K562 (cell line): Measurements from ENCODE around the gene ZNF408. TPM values are rescaled to one million over a fixed set of nuclear protein-coding genes. Genes with fewer than 3 reads are reported as not detected.

Experiments used
- ATAC-seq: fragments of 200-7000 bp; cut with Tn5 transposase; 3 replicates; pipeline ENCODE4 v1.9.1; 2020; ENCODE audit warnings: moderate library complexity
- BruUV-seq: library from RNA; stranded (reverse); fragments of 400-500 nt; replicated peaks from 2 replicates; lab custom pipeline; 2021; lab: Mats Ljungman, UMichigan
- CTCF ChIA-PET: fragments of 300-600 bp; formaldehyde crosslinking; extraction: SDS; loops from one replicate; lab custom pipeline; 2021; ENCODE audit warnings: low intra/inter-chr PET ratio; lab: Yijun Ruan, JAX
- POLR2A ChIA-PET: fragments of 300-600, 350-650 bp; sonication (Branson Sonifier 250); formaldehyde crosslinking; extraction: SDS; loops from one replicate; lab custom pipeline; 2021; ENCODE audit warnings: antibody characterized with exemption, inconsistent platforms; lab: Yijun Ruan, JAX
- DNase-seq, 4 experiments: peaks; one replicate each; pipeline versions ENCODE4 v3.0.0 to v3.0.0-alpha.2; 2011 to 2018; ENCODE audit warnings: low spot score in 3 of 4, mixed read lengths in 3 of 4; ENCODE audit errors: extremely low read depth in 1 of 4
- FAIRE-seq: peaks from 2 replicates; lab custom pipeline; 2011; peaks lifted over from hg19 to GRCh38; lab: Jason Lieb, UNC
- H2AFZ ChIP-seq: 2 replicates; pipeline ENCODE4 v1.6.0; 2011; ENCODE audit warnings: low read depth, low read length, control low read depth, inconsistent platforms
- H3K27ac ChIP-seq: fragments of 200-600 bp; 3 replicates; pipeline ENCODE4 v1.8.0; 2011; ENCODE audit warnings: low read depth, mild to moderate bottlenecking, control low read depth, inconsistent platforms, low read length, moderate library complexity, mixed read lengths; ENCODE audit errors: extremely low read depth
- H3K27me3 ChIP-seq, 2 experiments: fragments of 300-600 bp in 1 of 2; 2 replicates in 1 of 2; 3 replicates in 1 of 2; pipeline versions ENCODE4 v1.6.0 to v1.8.0; 2011; ENCODE audit warnings: inconsistent platforms in 2 of 2, low read length in 2 of 2, mild to moderate bottlenecking in 1 of 2, mixed read lengths in 1 of 2, moderate library complexity in 1 of 2; ENCODE audit not compliant: control insufficient read depth in 2 of 2, insufficient read depth in 2 of 2
- H3K36me3 ChIP-seq: fragments of 300-600 bp; 3 replicates; pipeline ENCODE4 v1.8.0; 2011; ENCODE audit warnings: mild to moderate bottlenecking, low read length, inconsistent platforms; ENCODE audit not compliant: control insufficient read depth, insufficient read depth
- H3K4me1 ChIP-seq, 2 experiments: fragments of 200-600 bp in 1 of 2; replicated peaks in 1 of 2; 2 replicates in 1 of 2; 3 replicates in 1 of 2; pipeline versions ENCODE4 v1.5.1 to v1.8.0; 2011; ENCODE audit warnings: inconsistent platforms in 2 of 2, low read length in 2 of 2, mild to moderate bottlenecking in 1 of 2, mixed read lengths in 1 of 2, moderate library complexity in 1 of 2; ENCODE audit not compliant: control insufficient read depth in 2 of 2, insufficient read depth in 2 of 2
- H3K4me2 ChIP-seq: 2 replicates; pipeline ENCODE4 v1.6.1; 2011; ENCODE audit warnings: low read length, control low read depth, inconsistent platforms, mixed read lengths; ENCODE audit not compliant: insufficient read depth
- H3K4me3 ChIP-seq: fragments of 200-600 bp; sonication (generic), shearing (Covaris generic); 2 replicates; pipeline ENCODE4 v1.5.1; 2016; ENCODE audit warnings: control low read depth, inconsistent platforms
- H3K79me2 ChIP-seq: fragments of 200-600 bp; 3 replicates; pipeline ENCODE4 v1.8.0; 2011; ENCODE audit warnings: low read length, inconsistent platforms; ENCODE audit not compliant: control insufficient read depth, insufficient read depth
- H3K9ac ChIP-seq, 2 experiments: 2 replicates each; pipeline versions ENCODE4 v1.6.0 to v1.6.1; 2011; ENCODE audit warnings: low read depth in 2 of 2, low read length in 2 of 2, control low read depth in 1 of 2, inconsistent platforms in 1 of 2, mild to moderate bottlenecking in 1 of 2, mixed read lengths in 1 of 2; ENCODE audit not compliant: insufficient read depth in 1 of 2
- H3K9me1 ChIP-seq: one replicate; pipeline ENCODE4 v1.6.0; 2011; ENCODE audit warnings: inconsistent platforms, mild to moderate bottlenecking, low read length, moderate library complexity; ENCODE audit not compliant: control insufficient read depth, insufficient read depth
- H3K9me3 ChIP-seq: replicated peaks from 2 replicates; pipeline ENCODE4 v1.5.1; 2011; ENCODE audit warnings: low read depth, low read length, inconsistent platforms; ENCODE audit not compliant: control insufficient read depth, insufficient read depth
- H4K20me1 ChIP-seq: replicated peaks from 2 replicates; pipeline ENCODE4 v1.6.1; 2011; ENCODE audit warnings: low read length, inconsistent platforms, mixed read lengths; ENCODE audit not compliant: control insufficient read depth, insufficient read depth
- KDM1A ChIP-seq, 2 experiments: fragments of 450-650 bp; IDR thresholded peaks; 2 replicates each; pipeline ENCODE4 v1.6.1; 2016; ENCODE audit warnings: mild to moderate bottlenecking in 2 of 2
- NCOR1 ChIP-seq: fragments of 450-650 bp; IDR thresholded peaks from 2 replicates; pipeline ENCODE4 v1.6.1; 2016; ENCODE audit warnings: mild to moderate bottlenecking, moderate library complexity
- NR2F6 ChIP-seq: fragments of 450-650 bp; formaldehyde crosslinking; IDR thresholded peaks from 2 replicates; pipeline ENCODE4 v1.4.0; 2020; ENCODE audit warnings: mild to moderate bottlenecking
- PTRF ChIP-seq: fragments of 450-650 bp; IDR thresholded peaks from 2 replicates; pipeline ENCODE4 v1.6.1; 2016; ENCODE audit warnings: mild to moderate bottlenecking, missing genetic modification characterization, missing compliant biosample characterization
- SMAD2 ChIP-seq: fragments of 150-350 bp; IDR thresholded peaks from 2 replicates; pipeline ENCODE4 v1.6.1; 2014; ENCODE audit warnings: low read depth, mild to moderate bottlenecking, low read length
- ZNF140 ChIP-seq: fragments of 250-450 bp; sonication (Bioruptor Pico); IDR thresholded peaks from 2 replicates; pipeline ENCODE4 v1.8.0; 2021; ENCODE audit warnings: moderate library complexity, mild to moderate bottlenecking, inconsistent platforms
- WGBS: fragments of 100-300 bp; shearing (Covaris generic); methylation state at CpG from one replicate; pipeline ENCODE4 v1.1.6; 2016; ENCODE audit warnings: low coverage, mixed read lengths; ENCODE audit not compliant: insufficient coverage; ENCODE audit errors: missing lambda C conversion rate; 5-methylcytosine and 5-hydroxymethylcytosine counted together
- in situ Hi-C: fragments of 300-500 bp; cut with MboI; formaldehyde crosslinking; loops from 4 replicates; pipeline ENCODE4 v1.15.0; 2018; ENCODE audit warnings: inconsistent platforms, mixed read lengths
- intact Hi-C: fragments of 100-400 bp; cut with micrococcal nuclease; formaldehyde crosslinking; loops from 2 replicates; pipeline ENCODE4 v1.14.2; 2022
- polyA plus RNA-seq, 8 experiments: library from polyadenylated mRNA; depleted of rRNA in 4 of 8; stranded (reverse) in 5 of 8; unstranded in 3 of 8; fragments of >200 nt; fragmentation: Nextera tagmentation in 2 of 8; fragmentation: Illumina TruSeq in 1 of 8; extraction: Ambion mirVana in 2 of 8; extraction: Trizol in 1 of 8; gene quantifications; 2 replicates each; pipeline versions ENCODE4 v1.2.1 to v1.2.3, GENCODE V29; 2011 to 2014; ENCODE audit warnings: inconsistent platforms in 1 of 8, missing spikeins in 1 of 8
- total RNA-seq, 7 experiments: library from RNA; depleted of rRNA in 6 of 7; stranded (reverse); fragments of >200 nt in 6 of 7; fragmentation: Illumina TruSeq in 2 of 7; extraction: Trizol in 2 of 7; gene quantifications; 2 replicates each; pipeline versions ENCODE4 v1.2.1 to v1.2.3, GENCODE V29; 2011 to 2021; ENCODE audit warnings: low replicate concordance in 1 of 7
- TF ChIP-seq, protein P1 (sequence below), 2 experiments: fragments of 450-650 bp in 1 of 2; sonication (generic) in 1 of 2; formaldehyde crosslinking in 1 of 2; IDR thresholded peaks in 1 of 2; conservative IDR thresholded peaks in 1 of 2; 2 replicates each; pipeline versions ENCODE4 v1.6.1 to v1.8.1; 2016 to 2023; ENCODE audit warnings: mild to moderate bottlenecking in 2 of 2, moderate library complexity in 2 of 2, inconsistent platforms in 1 of 2, missing genetic modification reagents in 1 of 2

The ZNF408 gene
- total and polyA plus RNA-seq, 9 of the 15 experiments (the other 6 are each of a cell fraction or from before 2014, with no cell fraction given) = 0.15 to 18.4 (median 7.4) TPM

DNA sequence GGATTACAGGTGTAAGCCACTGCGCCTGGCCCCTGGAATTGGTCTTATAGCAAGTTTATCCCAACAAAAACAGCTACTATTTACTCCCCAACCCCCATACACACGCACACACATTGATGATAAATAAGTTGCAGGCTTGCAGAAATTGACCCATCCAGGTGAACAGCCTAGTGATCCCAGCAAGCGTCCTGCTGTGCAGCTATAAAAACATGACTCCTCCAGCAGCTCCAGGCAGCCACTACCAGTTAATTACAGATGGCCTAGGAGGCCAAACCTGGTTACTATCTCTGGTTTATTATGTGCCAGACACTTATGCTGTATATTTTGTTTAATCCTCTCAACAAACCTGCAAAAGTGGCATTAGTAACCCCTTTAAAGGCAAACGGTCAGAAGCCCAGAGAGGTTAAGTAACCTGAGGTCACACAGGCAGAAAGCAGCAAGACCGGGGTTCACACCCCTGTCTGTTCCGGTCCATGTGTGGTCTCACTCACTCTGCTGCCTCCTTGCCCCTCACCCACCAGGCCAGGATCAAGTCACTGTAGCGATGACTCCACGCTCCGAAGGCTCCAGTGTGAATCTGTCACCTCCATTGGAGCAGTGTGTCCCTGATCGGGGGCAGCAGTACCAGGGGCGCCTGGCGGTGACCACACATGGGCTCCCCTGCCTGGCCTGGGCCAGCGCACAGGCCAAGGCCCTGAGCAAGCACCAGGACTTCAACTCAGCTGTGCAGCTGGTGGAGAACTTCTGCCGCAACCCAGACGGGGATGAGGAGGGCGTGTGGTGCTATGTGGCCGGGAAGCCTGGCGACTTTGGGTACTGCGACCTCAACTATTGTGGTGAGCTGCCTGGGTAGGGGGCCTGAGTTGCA lies 24.7 kb downstream of the ZNF408 start:
- Histone ChIP-seq H3K4me1 (peaks cover 0 to 16% of the 10 kb centered on the region in 2 experiments; a peak in 2 of 5 replicates), H3K9me3 (peaks cover 4% of the 10 kb centered on the region; the same call in 1 of the 2 replicates), H3K9ac (no peak overlapping the region), H3K4me2 (no peak overlapping the region), H3K9me1 (no peaks in the 10 kb centered on the region), H3K27ac (no peak overlapping the region), H3K4me3 (no peak overlapping the region), H4K20me1 (no peaks in the 10 kb centered on the region), H2AFZ (no peak overlapping the region), H3K36me3 (no peaks in the 10 kb centered on the region), H3K27me3 (peaks cover 0 to 3% of the 10 kb centered on the region in 2 experiments; a peak in 1 of 5 replicates), H3K79me2 (no peaks in the 10 kb centered on the region)
- no TSS peak for BruUV-seq
- 61% methylated on average over 19 of the region's 19 CpGs for WGBS
- CTCF ChIA-PET = no interaction called here
- POLR2A ChIA-PET = interaction anchor here (0.6 kb wide), 1 partner anchor 476 kb away, joined by 3 read pairs; no protein-coding TSS in a partner anchor
- FAIRE-seq = no peak
- no peak for ATAC-seq
- TF ChIP-seq PTRF (tag) = no peak
- no peak for TF ChIP-seq NR2F6 (CRISPR knock-in tag)
- TF ChIP-seq SMAD2 = no peak
- TF ChIP-seq, protein P1, sequence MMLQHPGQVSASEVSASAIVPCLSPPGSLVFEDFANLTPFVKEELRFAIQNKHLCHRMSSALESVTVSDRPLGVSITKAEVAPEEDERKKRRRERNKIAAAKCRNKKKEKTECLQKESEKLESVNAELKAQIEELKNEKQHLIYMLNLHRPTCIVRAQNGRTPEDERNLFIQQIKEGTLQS (IDR thresholded peaks at IDR 0.05) = no peak
- TF ChIP-seq, protein P1 (CRISPR knock-in tag; conservative IDR thresholded peaks at IDR 0.05) = no peak
- no peak for TF ChIP-seq ZNF140 (CRISPR knock-in tag)
- TF ChIP-seq NCOR1 = no peak
- TF ChIP-seq KDM1A (IDR thresholded peaks at IDR 0.05) = no peak
- intact Hi-C loops (no loop called here), in situ Hi-C loops (no loop called here)
- DNase-seq = no peak
